Endothelial cell of umbilical vein (primary cell): ENCODE measurements around the gene TTC22. TPM values are rescaled to one million over a fixed set of nuclear protein-coding genes. Genes with fewer than 3 reads are reported as not detected.

Experiments used
- BruUV-seq: library from RNA; stranded (reverse); fragments of 400-500 nt; replicated peaks from 2 replicates; lab custom pipeline; 2021; lab: Mats Ljungman, UMichigan
- CTCF ChIA-PET: fragments of 300-600, 350-600 bp; sonication (Branson Sonifier 250); formaldehyde crosslinking; loops from one replicate; lab custom pipeline; 2021; ENCODE audit warnings: antibody characterized with exemption, inconsistent platforms; lab: Charles Lee
- POLR2A ChIA-PET: fragments of 300-600, 350-600 bp; sonication (Branson Sonifier 250); formaldehyde crosslinking; loops from one replicate; lab custom pipeline; 2021; ENCODE audit warnings: antibody characterized with exemption, inconsistent platforms; lab: Charles Lee
- DNase-seq: peaks from one replicate; pipeline ENCODE4 v3.0.0-alpha.2; 2011; ENCODE audit warnings: low read depth, low spot score
- FAIRE-seq: peaks from 2 replicates; lab custom pipeline; 2011; peaks lifted over from hg19 to GRCh38; lab: Jason Lieb, UNC
- H2AFZ ChIP-seq: 2 replicates; pipeline ENCODE4 v1.6.0; 2012; ENCODE audit warnings: low read depth, low read length, control low read depth, inconsistent platforms
- H3K27ac ChIP-seq: 2 replicates; pipeline ENCODE4 v1.5.1; 2011; ENCODE audit warnings: low read depth, mild to moderate bottlenecking, control low read depth, low read length, moderate library complexity; ENCODE audit not compliant: insufficient read depth
- H3K27me3 ChIP-seq, 2 experiments: 2 replicates each; pipeline versions ENCODE4 v1.6.0 to v1.6.1; 2011; ENCODE audit warnings: low read length in 2 of 2, mixed read lengths in 1 of 2; ENCODE audit not compliant: control insufficient read depth in 2 of 2, insufficient read depth in 2 of 2
- H3K36me3 ChIP-seq, 2 experiments: 2 replicates in 1 of 2; 3 replicates in 1 of 2; pipeline ENCODE4 v1.5.1; 2011; ENCODE audit warnings: low read length in 2 of 2, mild to moderate bottlenecking in 1 of 2, moderate library complexity in 1 of 2; ENCODE audit not compliant: control insufficient read depth in 2 of 2, insufficient read depth in 2 of 2; ENCODE audit errors: extremely low read depth in 1 of 2
- H3K4me1 ChIP-seq: 3 replicates; pipeline ENCODE4 v1.5.1; 2011; ENCODE audit warnings: mild to moderate bottlenecking, low read length; ENCODE audit not compliant: control insufficient read depth, insufficient read depth; ENCODE audit errors: extremely low read depth
- H3K4me2 ChIP-seq: 2 replicates; pipeline ENCODE4 v1.6.1; 2011; ENCODE audit warnings: low read length, control low read depth, mixed read lengths; ENCODE audit not compliant: insufficient read depth
- H3K4me3 ChIP-seq, 3 experiments: fragments of 200-600 bp in 1 of 3; sonication (generic), shearing (Covaris generic) in 1 of 3; replicated peaks in 1 of 3; 2 replicates each; pipeline ENCODE4 v1.5.1; 2011 to 2016; ENCODE audit warnings: control low read depth in 3 of 3, low read length in 3 of 3, mild to moderate bottlenecking in 2 of 3, inconsistent platforms in 1 of 3, low read depth in 1 of 3, moderate library complexity in 1 of 3; ENCODE audit not compliant: insufficient read depth in 1 of 3
- H3K79me2 ChIP-seq: 2 replicates; pipeline ENCODE4 v1.6.0; 2012; ENCODE audit warnings: low read length, inconsistent platforms; ENCODE audit not compliant: control insufficient read depth, insufficient read depth
- H3K9ac ChIP-seq: replicated peaks from 2 replicates; pipeline ENCODE3; 2011; ENCODE audit warnings: low read length, control low read depth; ENCODE audit not compliant: insufficient read depth; ENCODE audit errors: extremely low read depth
- H3K9me1 ChIP-seq: replicated peaks from 3 replicates; pipeline ENCODE4 v1.6.0; 2011; ENCODE audit warnings: mild to moderate bottlenecking, low read length; ENCODE audit not compliant: control insufficient read depth, insufficient read depth; ENCODE audit errors: extremely low read depth
- H3K9me3 ChIP-seq: replicated peaks from 2 replicates; pipeline ENCODE4 v1.5.1; 2012; ENCODE audit warnings: low read length, inconsistent platforms; ENCODE audit not compliant: control insufficient read depth, insufficient read depth
- H4K20me1 ChIP-seq: replicated peaks from 2 replicates; pipeline ENCODE3; 2011; ENCODE audit warnings: mild to moderate bottlenecking, low read length; ENCODE audit not compliant: control insufficient read depth, insufficient read depth; ENCODE audit errors: extremely low read depth
- EZH2 ChIP-seq: IDR thresholded peaks from 2 replicates; pipeline ENCODE4 v1.6.1; 2012; ENCODE audit warnings: borderline replicate concordance, low read depth, mild to moderate bottlenecking, moderate library complexity, low read length, inconsistent platforms; ENCODE audit not compliant: severe bottlenecking
- FOS ChIP-seq: IDR thresholded peaks from 2 replicates; pipeline ENCODE4 v1.6.1; 2011; ENCODE audit warnings: mild to moderate bottlenecking, low read length, moderate library complexity, borderline replicate concordance; ENCODE audit not compliant: insufficient read depth
- GATA2 ChIP-seq: IDR thresholded peaks from 2 replicates; pipeline ENCODE4 v1.7.0; 2011; ENCODE audit warnings: low read depth, mild to moderate bottlenecking, moderate library complexity, mixed read lengths, low read length; ENCODE audit not compliant: insufficient read length, insufficient read depth
- JUN ChIP-seq: IDR thresholded peaks from 2 replicates; pipeline ENCODE4 v1.6.1; 2011; ENCODE audit warnings: borderline replicate concordance, low read depth; ENCODE audit not compliant: insufficient read length, insufficient read depth
- MYC ChIP-seq: IDR thresholded peaks from one replicate; pipeline ENCODE4 v1.6.1; 2011; ENCODE audit warnings: mild to moderate bottlenecking, low read depth, low read length
- POLR2A ChIP-seq: IDR thresholded peaks from 2 replicates; pipeline ENCODE4 v1.6.1; 2012; ENCODE audit warnings: low read depth, mild to moderate bottlenecking, control low read depth, low read length
- POLR2AphosphoS5 ChIP-seq: IDR thresholded peaks from 2 replicates; pipeline ENCODE4 v1.6.1; 2012; ENCODE audit warnings: low read depth, mild to moderate bottlenecking, control low read depth, low read length, moderate library complexity; ENCODE audit not compliant: insufficient read depth
- dilution Hi-C: fragments of 300-500 bp; cut with MboI; formaldehyde crosslinking; loops from one replicate; pipeline ENCODE4 v1.15.0; 2019; ENCODE audit warnings: low sequenced_read_pairs; ENCODE audit not compliant: extremely low pct_ligation_motif_present
- intact Hi-C: fragments of 100-400 bp; cut with micrococcal nuclease; formaldehyde crosslinking; loops from one replicate; pipeline ENCODE4 v1.10.0; 2022
- polyA plus RNA-seq, 4 experiments: library from polyadenylated mRNA; depleted of rRNA in 3 of 4; stranded (reverse) in 3 of 4; unstranded in 1 of 4; fragments of >200 nt; gene quantifications; 2 replicates each; pipeline versions ENCODE4 v1.2.1 to v1.2.3, GENCODE V29; 2011 to 2012; ENCODE audit warnings: missing spikeins in 1 of 4
- total RNA-seq: library from RNA; stranded (reverse); gene quantifications from 2 replicates; pipeline ENCODE4 v1.2.3, GENCODE V29; 2021
- TF ChIP-seq, protein P1 (sequence below): IDR thresholded peaks from 2 replicates; pipeline ENCODE4 v1.6.1; 2011; ENCODE audit not compliant: insufficient read depth, insufficient read length
- TF ChIP-seq, protein P2 (sequence below), 2 donors: IDR thresholded peaks; 1 replicate in 1 of 2; 2 replicates in 1 of 2; pipeline ENCODE4 v1.5.1; 2011; ENCODE audit warnings: low read length in 2 of 2, mild to moderate bottlenecking in 2 of 2, moderate library complexity in 2 of 2, control low read depth in 1 of 2, inconsistent platforms in 1 of 2, low read depth in 1 of 2; ENCODE audit not compliant: insufficient read depth in 1 of 2; ENCODE audit errors: extremely low read depth in 1 of 2

TTC22 gene
- total and polyA plus RNA-seq, 2 donors (not counting 3 experiments of a cell fraction or from before 2014, with no cell fraction given), result not detected

DNA sequence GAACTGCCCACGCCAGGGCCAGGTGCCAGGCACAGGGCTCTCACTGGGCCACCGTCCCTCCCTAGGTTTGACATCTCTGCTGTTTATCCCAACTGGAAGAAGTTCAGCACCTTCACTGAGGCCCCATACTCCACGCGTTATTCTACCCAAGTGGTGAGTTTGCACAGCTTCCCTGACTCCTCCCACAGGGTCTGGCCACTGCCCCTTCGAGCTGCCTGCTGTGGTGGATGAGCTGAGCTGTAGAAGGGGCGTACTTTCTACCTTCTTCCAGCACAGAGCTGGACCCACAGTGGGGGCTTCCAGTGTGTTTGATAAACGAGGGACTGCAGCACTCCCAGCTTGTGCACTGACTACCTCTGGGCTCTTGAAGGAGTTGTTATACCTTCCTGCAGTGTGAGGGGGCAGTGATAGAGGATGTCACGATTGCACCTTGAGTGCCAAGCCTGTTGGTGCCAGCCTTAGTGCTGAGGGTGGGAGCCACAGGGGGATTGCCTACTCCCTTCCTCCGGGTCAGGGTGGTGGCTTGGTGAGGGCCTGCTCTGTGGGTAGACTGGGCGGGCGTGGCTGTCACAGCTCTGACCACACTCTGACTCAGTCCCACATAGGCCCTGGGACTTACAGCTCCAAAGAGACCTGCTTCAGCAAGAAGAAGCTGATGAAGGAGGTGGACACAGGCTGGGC lies 5.9 kb upstream of the TTC22 start:
- intact Hi-C loops (loop anchor here (5.0 kb wide), 1 partner anchor 735 kb away; no protein-coding TSS in a partner anchor), dilution Hi-C loops (no loop called here)
- no peak overlapping the region for H3K4me3 ChIP-seq
- BruUV-seq, result no TSS peak
- TF ChIP-seq POLR2AphosphoS5, result no peak
- TF ChIP-seq, protein P1, sequence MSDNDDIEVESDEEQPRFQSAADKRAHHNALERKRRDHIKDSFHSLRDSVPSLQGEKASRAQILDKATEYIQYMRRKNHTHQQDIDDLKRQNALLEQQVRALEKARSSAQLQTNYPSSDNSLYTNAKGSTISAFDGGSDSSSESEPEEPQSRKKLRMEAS, result no peak
- no peak for TF ChIP-seq POLR2A
- no peak for TF ChIP-seq JUN
- TF ChIP-seq MYC, result no peak
- TF ChIP-seq, protein P2, sequence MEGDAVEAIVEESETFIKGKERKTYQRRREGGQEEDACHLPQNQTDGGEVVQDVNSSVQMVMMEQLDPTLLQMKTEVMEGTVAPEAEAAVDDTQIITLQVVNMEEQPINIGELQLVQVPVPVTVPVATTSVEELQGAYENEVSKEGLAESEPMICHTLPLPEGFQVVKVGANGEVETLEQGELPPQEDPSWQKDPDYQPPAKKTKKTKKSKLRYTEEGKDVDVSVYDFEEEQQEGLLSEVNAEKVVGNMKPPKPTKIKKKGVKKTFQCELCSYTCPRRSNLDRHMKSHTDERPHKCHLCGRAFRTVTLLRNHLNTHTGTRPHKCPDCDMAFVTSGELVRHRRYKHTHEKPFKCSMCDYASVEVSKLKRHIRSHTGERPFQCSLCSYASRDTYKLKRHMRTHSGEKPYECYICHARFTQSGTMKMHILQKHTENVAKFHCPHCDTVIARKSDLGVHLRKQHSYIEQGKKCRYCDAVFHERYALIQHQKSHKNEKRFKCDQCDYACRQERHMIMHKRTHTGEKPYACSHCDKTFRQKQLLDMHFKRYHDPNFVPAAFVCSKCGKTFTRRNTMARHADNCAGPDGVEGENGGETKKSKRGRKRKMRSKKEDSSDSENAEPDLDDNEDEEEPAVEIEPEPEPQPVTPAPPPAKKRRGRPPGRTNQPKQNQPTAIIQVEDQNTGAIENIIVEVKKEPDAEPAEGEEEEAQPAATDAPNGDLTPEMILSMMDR (IDR thresholded peaks at IDR 0.05; ENCODE audit: extremely low read depth in 1 of 2, insufficient read depth in 1 of 2, low read depth in 1 of 2, low read length in 2 of 2), result no peak
- TF ChIP-seq GATA2, result no peak
- no peak for TF ChIP-seq EZH2
- TF ChIP-seq FOS, result no peak
- peaks cover 0 to under 1% of the 10 kb centered on the region in 2 experiments for H3K27me3 ChIP-seq
- no peak for DNase-seq
- H3K79me2 ChIP-seq, result no peaks in the 10 kb centered on the region
- FAIRE-seq, result no peak
- no peak overlapping the region for H3K4me2 ChIP-seq
- H3K36me3 ChIP-seq, result no peaks in the 10 kb centered on the region
- H3K27ac ChIP-seq, result no peak overlapping the region
- POLR2A ChIA-PET, result no interaction called here
- no peaks in the 10 kb centered on the region for H3K9me3 ChIP-seq
- no peaks in the 10 kb centered on the region for H3K9me1 ChIP-seq
- H4K20me1 ChIP-seq, result no peaks in the 10 kb centered on the region
- H3K9ac ChIP-seq, result no peak overlapping the region
- peaks cover 4% of the 10 kb centered on the region for H3K4me1 ChIP-seq
- CTCF ChIA-PET, result interaction anchor here (0.7 to 0.9 kb wide), 4 partner anchors 11 to 947 kb away, joined by 3 to 4 read pairs (median 3); no protein-coding TSS in a partner anchor
- H2AFZ ChIP-seq, result no peak overlapping the region
